ENCODE measurements around the gene RAPGEF6. TPM values are rescaled to one million over a fixed set of nuclear protein-coding genes. Genes with fewer than 3 reads are reported as not detected.
"Not testable (repeated sequence)": the region's sequence is repeated elsewhere in the genome, so short reads cannot be mapped to it uniquely, and the experiment has no call there.

The RAPGEF6 gene
- total and polyA plus RNA-seq, 4 donors: 2.1 to 26.6 (median 15.1) TPM

- Histone ChIP-seq H3K27me3 (ENCODE audit: control insufficient read depth in 1 of 2, insufficient read depth in 2 of 2, low read length in 1 of 2) (no peaks in the 10 kb centered on the region), H3K4me3 (ENCODE audit: low read length in 2 of 2) (no peak overlapping the region), H3K4me1 (ENCODE audit: control insufficient read depth in 1 of 2, insufficient read depth in 2 of 2, low read length in 2 of 2) (peaks cover 0 to 2% of the 10 kb centered on the region in 2 donors), H3K9me3 (ENCODE audit: control insufficient read depth, low read length) (no peaks in the 10 kb centered on the region), H3K27ac (ENCODE audit: low read depth in 1 of 2, low read length in 2 of 2) (no peak overlapping the region), H3K36me3 (ENCODE audit: control insufficient read depth in 1 of 2, insufficient read depth in 2 of 2, low read length in 1 of 2) (peaks cover 0 to 2% of the 10 kb centered on the region in 2 donors)
- ATAC-seq (ENCODE audit: low FRiP score) (no peak), DNase-seq (no peak)
- intact Hi-C loops (cut with DNase I): no loop called here
- 95% methylated on average over 3 of the region's 3 CpGs for WGBS, 2 donors
These were observed 250.3 kb downstream of the RAPGEF6 start for GRCh38 chr5:131384616-131385214.

- WGBS, 2 donors: 67 to 70% methylated on average over 6 of the region's 6 CpGs
- peaks cover 0 to 2% of the 10 kb centered on the region in 2 donors for H3K4me1 ChIP-seq (ENCODE audit: control insufficient read depth in 1 of 2, insufficient read depth in 2 of 2, low read length in 2 of 2)
- H3K36me3 ChIP-seq (ENCODE audit: control insufficient read depth in 1 of 2, insufficient read depth in 2 of 2, low read length in 1 of 2): peaks cover 0 to 2% of the 10 kb centered on the region in 2 donors
- intact Hi-C loops (cut with DNase I): no loop called here
- no peaks in the 10 kb centered on the region for H3K9me3 ChIP-seq (ENCODE audit: control insufficient read depth, low read length)
- H3K27me3 ChIP-seq (ENCODE audit: control insufficient read depth in 1 of 2, insufficient read depth in 2 of 2, low read length in 1 of 2): no peaks in the 10 kb centered on the region
- no peak overlapping the region for H3K4me3 ChIP-seq (ENCODE audit: low read length in 2 of 2)
- ATAC-seq (ENCODE audit: low FRiP score): no peak
- no peak overlapping the region for H3K27ac ChIP-seq (ENCODE audit: low read depth in 1 of 2, low read length in 2 of 2)
- DNase-seq: no peak
These were observed 250.9 kb downstream of the RAPGEF6 start for GRCh38 chr5:131384173-131384572.

- Histone ChIP-seq H3K27me3 (ENCODE audit: control insufficient read depth in 1 of 2, insufficient read depth in 2 of 2, low read length in 1 of 2) (no peaks in the 10 kb centered on the region), H3K27ac (ENCODE audit: low read depth in 1 of 2, low read length in 2 of 2) (no peak overlapping the region), H3K4me3 (ENCODE audit: low read length in 2 of 2) (no peak overlapping the region), H3K4me1 (ENCODE audit: control insufficient read depth in 1 of 2, insufficient read depth in 2 of 2, low read length in 2 of 2) (peaks cover 2 to 3% of the 10 kb centered on the region in 2 donors), H3K36me3 (ENCODE audit: control insufficient read depth in 1 of 2, insufficient read depth in 2 of 2, low read length in 1 of 2) (peaks cover 0 to under 1% of the 10 kb centered on the region in 2 donors), H3K9me3 (ENCODE audit: control insufficient read depth, low read length) (no peaks in the 10 kb centered on the region)
- DNase-seq: no peak
- WGBS, 2 donors: 75% methylated on average over 3 of the region's 3 CpGs
- intact Hi-C loops (cut with DNase I): no loop called here
- ATAC-seq (ENCODE audit: low FRiP score): no peak
These were observed 252.3 kb downstream of the RAPGEF6 start for GRCh38 chr5:131382407-131383395.

- no peaks in the 10 kb centered on the region for H3K9me3 ChIP-seq (ENCODE audit: control insufficient read depth, low read length)
- DNase-seq: no peak
- H3K27ac ChIP-seq (ENCODE audit: low read depth in 1 of 2, low read length in 2 of 2): no peak overlapping the region
- H3K36me3 ChIP-seq (ENCODE audit: control insufficient read depth in 1 of 2, insufficient read depth in 2 of 2, low read length in 1 of 2): no peaks in the 10 kb centered on the region
- peaks cover 2 to 3% of the 10 kb centered on the region in 2 donors for H3K4me1 ChIP-seq (ENCODE audit: control insufficient read depth in 1 of 2, insufficient read depth in 2 of 2, low read length in 2 of 2)
- 92% methylated on average over 2 of the region's 2 CpGs for WGBS, 2 donors
- intact Hi-C loops (cut with DNase I): no loop called here
- H3K27me3 ChIP-seq (ENCODE audit: control insufficient read depth in 1 of 2, insufficient read depth in 2 of 2, low read length in 1 of 2): no peaks in the 10 kb centered on the region
- no peak overlapping the region for H3K4me3 ChIP-seq (ENCODE audit: low read length in 2 of 2)
- ATAC-seq (ENCODE audit: low FRiP score): no peak
These were observed 253.3 kb downstream of the RAPGEF6 start for GRCh38 chr5:131381777-131382176.

- ATAC-seq (ENCODE audit: low FRiP score) (peak; percentile 48), DNase-seq (no peak)
- no peak overlapping the region for H3K4me3 ChIP-seq (ENCODE audit: low read length in 2 of 2)
- H3K4me1 ChIP-seq (ENCODE audit: control insufficient read depth in 1 of 2, insufficient read depth in 2 of 2, low read length in 2 of 2): peaks cover 2 to 3% of the 10 kb centered on the region in 2 donors
- intact Hi-C loops (cut with DNase I): no loop called here
- no peaks in the 10 kb centered on the region for H3K9me3 ChIP-seq (ENCODE audit: control insufficient read depth, low read length)
- WGBS, 2 donors: 85 to 95% methylated on average over 4 of the region's 4 CpGs
- no peak overlapping the region for H3K27ac ChIP-seq (ENCODE audit: low read depth in 1 of 2, low read length in 2 of 2)
- no peaks in the 10 kb centered on the region for H3K36me3 ChIP-seq (ENCODE audit: control insufficient read depth in 1 of 2, insufficient read depth in 2 of 2, low read length in 1 of 2)
- H3K27me3 ChIP-seq (ENCODE audit: control insufficient read depth in 1 of 2, insufficient read depth in 2 of 2, low read length in 1 of 2): no peaks in the 10 kb centered on the region
These were observed 254.0 kb downstream of the RAPGEF6 start for GRCh38 chr5:131381021-131381420.

- H3K27me3 ChIP-seq (ENCODE audit: control insufficient read depth in 1 of 2, insufficient read depth in 2 of 2, low read length in 1 of 2); DNase-seq; H3K4me1 ChIP-seq (ENCODE audit: control insufficient read depth in 1 of 2, insufficient read depth in 2 of 2, low read length in 2 of 2); H3K4me3 ChIP-seq (ENCODE audit: low read length in 2 of 2); intact Hi-C loops (cut with DNase I); H3K9me3 ChIP-seq (ENCODE audit: control insufficient read depth, low read length); ATAC-seq (ENCODE audit: low FRiP score); H3K36me3 ChIP-seq (ENCODE audit: control insufficient read depth in 1 of 2, insufficient read depth in 2 of 2, low read length in 1 of 2); H3K27ac ChIP-seq (ENCODE audit: low read depth in 1 of 2, low read length in 2 of 2): not testable (repeated sequence)
- 92 to 96% methylated on average over 2 of the region's 2 CpGs for WGBS, 2 donors
These were observed 254.8 kb downstream of the RAPGEF6 start for GRCh38 chr5:131380238-131380637.

GRCh38 chr5:131379723-131380122 is 255.3 kb downstream of the RAPGEF6 start:
- no peak overlapping the region for H3K4me3 ChIP-seq (ENCODE audit: low read length in 2 of 2)
- H3K9me3 ChIP-seq (ENCODE audit: control insufficient read depth, low read length): no peaks in the 10 kb centered on the region
- intact Hi-C loops (cut with DNase I): no loop called here
- no peaks in the 10 kb centered on the region for H3K27me3 ChIP-seq (ENCODE audit: control insufficient read depth in 1 of 2, insufficient read depth in 2 of 2, low read length in 1 of 2)
- ATAC-seq (ENCODE audit: low FRiP score) (no peak), DNase-seq (no peak)
- no peak overlapping the region for H3K27ac ChIP-seq (ENCODE audit: low read depth in 1 of 2, low read length in 2 of 2)
- no peaks in the 10 kb centered on the region for H3K36me3 ChIP-seq (ENCODE audit: control insufficient read depth in 1 of 2, insufficient read depth in 2 of 2, low read length in 1 of 2)
- peaks cover 1 to 2% of the 10 kb centered on the region in 2 donors for H3K4me1 ChIP-seq (ENCODE audit: control insufficient read depth in 1 of 2, insufficient read depth in 2 of 2, low read length in 2 of 2)
- 38 to 48% methylated on average over 7 of the region's 7 CpGs for WGBS, 2 donors

GRCh38 chr5:131378721-131379541 is 256.1 kb downstream of the RAPGEF6 start:
- H3K9me3 ChIP-seq (ENCODE audit: control insufficient read depth, low read length): no peaks in the 10 kb centered on the region
- no peak for ATAC-seq (ENCODE audit: low FRiP score)
- peaks cover 1 to 2% of the 10 kb centered on the region in 2 donors for H3K4me1 ChIP-seq (ENCODE audit: control insufficient read depth in 1 of 2, insufficient read depth in 2 of 2, low read length in 2 of 2)
- H3K27me3 ChIP-seq (ENCODE audit: control insufficient read depth in 1 of 2, insufficient read depth in 2 of 2, low read length in 1 of 2): no peaks in the 10 kb centered on the region
- no peak overlapping the region for H3K4me3 ChIP-seq (ENCODE audit: low read length in 2 of 2)
- no peak for DNase-seq
- no peaks in the 10 kb centered on the region for H3K36me3 ChIP-seq (ENCODE audit: control insufficient read depth in 1 of 2, insufficient read depth in 2 of 2, low read length in 1 of 2)
- H3K27ac ChIP-seq (ENCODE audit: low read depth in 1 of 2, low read length in 2 of 2): no peak overlapping the region
- intact Hi-C loops (cut with DNase I): no loop called here
